Activated T-cell treated with anti-CD3 and anti-CD28 coated beads for 48 hours (primary cell): ENCODE results near the gene LY6G6C.

ENCODE experiments used
- DNase-seq: peaks from one replicate; pipeline ENCODE4 v3.0.0-alpha.2; 2020; ENCODE audit warnings: low read depth

Gene LY6G6C

GRCh38 chr6:31741815-31742214, 20.3 kb upstream of the LY6G6C start:
- no peak for DNase-seq

GRCh38 chr6:31740397-31741223, 19.1 kb upstream of the LY6G6C start:
- DNase-seq: no peak

DNA sequence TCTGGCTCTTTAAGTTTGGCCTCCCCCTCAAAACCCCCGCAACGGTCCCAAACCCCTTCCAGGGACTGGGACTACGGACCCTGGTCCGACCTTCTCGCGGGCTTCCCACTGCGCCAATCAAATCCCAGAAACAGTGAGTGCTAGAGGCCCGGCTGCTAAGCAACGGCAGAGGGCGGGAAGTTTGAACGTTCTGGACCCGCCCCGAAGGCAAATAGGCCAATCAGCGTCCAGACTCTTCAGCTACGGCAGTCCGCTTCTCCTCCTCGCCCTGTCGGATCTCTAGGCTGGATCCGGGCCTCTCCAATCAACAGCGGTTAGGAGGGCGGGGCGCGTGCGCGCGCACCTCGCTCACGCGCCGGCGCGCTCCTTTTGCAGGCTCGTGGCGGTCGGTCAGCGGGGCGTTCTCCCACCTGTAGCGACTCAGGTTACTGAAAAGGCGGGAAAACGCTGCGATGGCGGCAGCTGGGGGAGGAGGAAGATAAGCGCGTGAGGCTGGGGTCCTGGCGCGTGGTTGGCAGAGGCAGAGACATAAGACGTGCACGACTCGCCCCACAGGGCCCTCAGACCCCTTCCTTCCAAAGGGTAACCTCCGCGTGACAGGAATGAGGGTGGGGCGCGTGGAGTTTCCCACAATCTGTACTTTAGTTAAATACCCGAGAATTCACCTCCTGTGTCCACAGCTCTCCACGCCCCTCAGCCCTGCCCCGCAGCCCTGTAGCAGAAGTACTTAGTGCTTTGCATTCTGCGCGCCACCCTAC, 18.3 kb upstream of the LY6G6C start, which contains the start of gene MSH5:
Gene MSH5 (plus strand): TSS at position 367 of the 758 bp plus-strand sequence. CDS start 462 bp downstream, outside the sequence.
- DNase-seq: peak; percentile 97

DNA sequence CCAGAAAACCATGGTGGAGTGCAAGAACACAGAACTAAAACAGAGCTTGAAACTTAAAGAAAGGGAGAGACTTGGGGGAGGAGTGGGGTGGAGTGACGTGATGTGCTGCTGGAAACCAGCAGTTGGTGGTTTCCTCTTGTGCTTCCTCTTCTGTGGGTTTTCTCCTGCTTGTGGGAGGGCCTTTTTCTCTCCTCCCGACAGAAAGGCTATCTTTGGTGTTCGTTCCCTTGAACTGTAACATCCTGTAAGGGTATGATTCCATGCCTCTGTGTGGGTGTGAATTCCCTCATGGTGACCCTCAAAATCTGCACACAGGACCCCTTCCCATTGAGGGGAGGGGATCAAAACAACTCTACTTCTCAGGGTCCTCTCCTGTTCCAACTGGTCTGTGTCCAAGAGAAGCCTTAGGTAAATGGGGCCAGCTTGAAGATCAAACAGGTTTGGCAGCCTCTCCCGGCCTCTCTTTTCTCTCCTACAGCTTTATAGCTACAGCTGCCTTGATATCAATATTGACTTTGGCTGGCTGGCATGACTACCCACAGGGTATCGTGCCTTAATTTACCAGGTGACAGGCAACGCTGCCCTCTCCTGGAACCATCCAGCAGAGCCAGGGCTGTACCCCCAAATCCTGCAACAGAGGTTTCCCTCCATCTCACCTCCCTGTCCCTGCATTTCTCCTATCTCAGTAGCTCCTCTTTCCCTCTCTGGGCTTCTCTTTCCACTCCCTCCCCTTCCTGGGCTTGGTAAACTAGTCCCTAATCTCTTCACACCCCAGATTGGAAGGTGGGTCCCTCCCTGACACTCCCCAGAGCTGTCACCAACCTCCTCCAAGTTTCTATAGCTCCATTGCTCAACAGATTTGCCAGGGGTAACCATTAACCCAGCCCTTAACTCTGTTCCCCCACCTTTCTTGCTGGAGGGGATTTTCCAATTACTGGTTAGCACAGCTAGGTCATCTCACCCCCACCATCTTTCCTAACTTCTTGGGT, 16.7 kb upstream of the LY6G6C start:
- DNase-seq: peak; percentile 50

DNA sequence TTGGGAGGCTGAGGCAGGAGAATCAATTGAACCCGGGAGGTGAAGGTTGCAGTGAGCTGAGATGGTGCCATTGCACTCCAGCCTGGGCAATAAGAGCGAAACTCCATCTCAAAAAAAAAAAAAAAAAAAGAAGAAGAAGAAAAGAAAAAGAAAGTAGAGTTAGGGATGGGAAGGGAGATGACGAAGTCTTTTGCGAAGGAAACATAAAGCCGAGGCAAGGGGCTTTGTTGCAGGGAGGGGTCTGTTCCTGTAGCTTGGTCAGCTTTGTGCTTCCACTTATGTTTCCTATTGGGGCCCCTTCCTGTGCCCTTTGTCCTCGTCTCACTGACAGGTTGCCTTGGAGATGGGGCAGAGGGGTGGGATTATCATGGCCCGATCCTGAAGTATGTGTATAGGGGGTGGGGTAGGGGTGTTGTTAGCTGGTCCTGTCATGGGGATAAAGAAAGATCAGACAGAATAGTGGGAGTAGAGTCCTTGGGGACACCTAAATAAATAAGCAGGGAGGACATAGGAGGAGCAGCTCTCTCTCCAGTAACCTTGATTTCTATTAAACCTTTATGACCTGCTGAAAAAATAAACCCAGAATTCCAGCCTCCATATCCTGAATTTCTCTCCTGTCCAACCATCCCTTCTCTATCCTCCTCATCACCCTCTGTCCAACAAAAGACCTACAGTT, 15.9 kb upstream of the LY6G6C start:
- no peak for DNase-seq

- DNase-seq: no peak
Observed at GRCh38 chr6:31736768-31737314, 15.3 kb upstream of the LY6G6C start.

DNA sequence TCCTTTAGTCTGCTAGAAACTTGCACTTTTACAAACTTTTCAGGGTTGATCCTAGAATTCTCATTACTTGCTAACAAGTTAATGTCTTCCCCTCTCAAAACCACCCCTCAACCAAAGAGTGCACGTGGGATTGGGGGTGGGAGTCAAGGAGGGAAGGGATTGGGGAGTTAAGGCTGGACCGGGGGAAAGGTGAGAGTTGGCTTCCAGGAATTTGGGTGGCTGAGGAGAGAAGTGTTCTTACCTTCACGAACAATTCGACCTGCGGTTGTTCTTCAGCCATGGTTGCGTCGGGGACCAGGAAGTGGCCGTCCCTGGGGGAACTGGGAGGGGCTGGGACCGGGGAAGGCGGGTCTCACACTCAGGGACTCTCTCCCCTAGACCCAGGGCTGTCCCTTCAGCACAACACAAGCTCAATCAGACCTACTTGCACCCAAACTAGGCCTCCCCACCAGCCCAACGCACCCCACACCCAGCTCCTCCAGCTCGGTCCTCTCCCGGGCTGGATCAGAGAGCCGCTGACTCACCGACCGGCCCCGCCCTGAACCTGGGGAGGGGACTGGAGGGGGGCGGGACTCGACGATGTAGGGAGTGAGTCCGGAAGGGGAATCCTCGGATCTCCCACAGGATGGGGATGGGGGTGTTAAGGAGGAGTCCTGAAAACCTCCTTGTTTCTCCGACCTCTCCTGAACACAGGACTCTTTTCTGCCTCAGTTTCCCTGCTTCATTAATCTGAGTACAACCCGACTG, 14.6 kb upstream of the LY6G6C start, which contains the start of gene CLIC1:
Gene CLIC1 (minus strand): TSS at position 510 of the 747 bp plus-strand sequence. CDS start 230 bp downstream, at position 280.
- DNase-seq: peak; percentile 78

DNA sequence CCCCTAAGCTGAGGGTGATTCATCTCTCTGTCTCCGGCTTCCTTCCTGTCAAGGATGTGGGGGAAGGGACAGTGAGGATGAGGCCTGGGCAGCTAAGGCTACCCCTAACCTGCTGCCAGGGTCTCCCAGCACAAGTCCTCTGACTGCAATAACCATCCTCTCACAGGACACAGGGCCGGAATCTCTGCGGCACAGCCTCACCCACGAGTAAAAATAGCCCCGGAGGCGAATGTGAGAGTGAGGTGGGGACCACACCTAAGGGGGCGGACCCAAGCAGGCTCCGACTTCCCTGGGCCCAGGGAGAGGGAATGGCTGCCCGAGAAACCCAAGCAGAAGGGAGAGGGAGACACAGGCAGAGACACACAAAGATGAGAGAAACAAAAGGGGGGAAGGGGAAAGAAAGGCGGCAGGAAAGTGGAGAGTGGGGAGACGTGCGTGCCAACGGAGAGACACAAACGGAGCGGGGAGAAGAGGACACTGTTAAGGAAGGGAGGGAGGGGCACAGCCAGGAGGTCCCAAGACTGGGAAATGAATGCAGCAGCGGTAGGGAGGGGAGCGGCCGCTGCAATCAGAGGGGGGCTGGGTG, 13.4 kb upstream of the LY6G6C start:
- DNase-seq: no peak

DNA sequence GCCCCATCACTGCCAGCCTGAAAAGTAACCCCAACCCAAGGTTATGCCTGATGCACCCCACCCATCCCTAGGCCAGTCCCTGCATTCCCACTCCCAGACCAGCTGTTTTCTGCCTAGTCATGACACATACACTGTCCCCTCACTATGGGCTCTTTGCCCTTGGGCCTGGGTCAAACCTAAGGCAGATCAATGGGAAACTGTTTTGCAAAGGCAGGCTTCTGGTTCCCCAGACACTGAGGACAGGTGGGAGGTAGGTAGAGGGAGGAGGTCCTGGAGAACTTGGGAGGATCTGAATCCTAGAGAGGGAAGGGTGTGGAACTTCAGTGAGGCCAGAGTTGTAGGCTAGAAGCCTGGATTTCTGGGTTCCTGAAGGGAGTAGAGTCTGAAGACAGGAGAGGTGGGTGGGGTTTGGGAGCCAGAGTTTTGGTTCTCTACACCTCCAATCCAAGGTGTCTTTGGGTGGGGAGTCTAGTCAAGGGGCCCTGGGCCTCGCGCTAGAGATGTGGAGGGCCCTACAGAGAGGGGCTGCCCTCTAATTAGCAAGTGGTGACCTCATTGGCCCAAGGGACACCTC, 12.8 kb upstream of the LY6G6C start:
- no peak for DNase-seq

DNA sequence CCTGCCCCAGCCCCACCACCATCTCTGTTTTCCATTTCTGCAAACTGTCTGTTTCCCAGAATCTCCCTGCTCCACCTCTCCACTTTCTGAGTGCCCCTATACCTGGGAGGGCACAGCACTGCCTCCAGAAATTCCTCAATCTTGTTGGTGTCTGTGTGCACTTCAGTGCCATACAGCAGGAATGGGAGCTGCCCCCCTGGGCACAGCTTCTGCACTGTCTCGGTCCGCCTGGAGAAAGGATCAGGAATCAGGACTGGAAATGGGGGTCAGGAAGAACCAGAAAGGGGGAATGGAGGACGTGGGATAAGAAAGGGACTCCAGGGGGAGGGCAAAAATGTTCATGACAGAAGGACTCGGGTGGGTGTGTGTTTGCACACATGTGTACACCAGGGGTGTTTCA, 12.2 kb upstream of the LY6G6C start:
- DNase-seq: no peak

GRCh38 chr6:31732029-31732428, 10.5 kb upstream of the LY6G6C start:
- no peak for DNase-seq

DNA sequence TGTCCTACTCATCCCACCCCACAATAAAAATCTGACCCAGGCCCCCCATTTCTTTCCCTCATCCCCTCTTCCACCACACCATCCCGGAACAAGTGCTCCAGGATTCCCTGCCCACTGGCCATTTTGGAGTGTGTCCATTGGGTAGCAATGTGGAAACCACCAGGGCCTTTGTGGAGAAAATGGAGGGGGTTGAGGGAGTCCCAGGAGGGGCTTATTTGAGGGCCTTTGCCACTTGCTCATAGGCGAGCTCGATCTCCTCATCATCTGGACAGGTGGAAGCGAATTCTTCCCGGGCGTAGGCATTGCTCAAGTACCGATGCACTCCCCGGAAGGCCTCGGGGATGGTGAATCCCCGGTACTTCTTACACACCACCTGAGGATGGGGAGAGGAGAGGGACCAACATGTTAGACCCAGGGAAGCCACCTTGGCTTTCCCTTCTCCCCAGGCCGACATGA, 9.1 kb upstream of the LY6G6C start:
- DNase-seq: no peak

GRCh38 chr6:31729979-31730630, 8.6 kb upstream of the LY6G6C start:
- peak; percentile 64 for DNase-seq

GRCh38 chr6:31729515-31729978, 8.0 kb upstream of the LY6G6C start:
- peak; percentile 74 for DNase-seq

DNA sequence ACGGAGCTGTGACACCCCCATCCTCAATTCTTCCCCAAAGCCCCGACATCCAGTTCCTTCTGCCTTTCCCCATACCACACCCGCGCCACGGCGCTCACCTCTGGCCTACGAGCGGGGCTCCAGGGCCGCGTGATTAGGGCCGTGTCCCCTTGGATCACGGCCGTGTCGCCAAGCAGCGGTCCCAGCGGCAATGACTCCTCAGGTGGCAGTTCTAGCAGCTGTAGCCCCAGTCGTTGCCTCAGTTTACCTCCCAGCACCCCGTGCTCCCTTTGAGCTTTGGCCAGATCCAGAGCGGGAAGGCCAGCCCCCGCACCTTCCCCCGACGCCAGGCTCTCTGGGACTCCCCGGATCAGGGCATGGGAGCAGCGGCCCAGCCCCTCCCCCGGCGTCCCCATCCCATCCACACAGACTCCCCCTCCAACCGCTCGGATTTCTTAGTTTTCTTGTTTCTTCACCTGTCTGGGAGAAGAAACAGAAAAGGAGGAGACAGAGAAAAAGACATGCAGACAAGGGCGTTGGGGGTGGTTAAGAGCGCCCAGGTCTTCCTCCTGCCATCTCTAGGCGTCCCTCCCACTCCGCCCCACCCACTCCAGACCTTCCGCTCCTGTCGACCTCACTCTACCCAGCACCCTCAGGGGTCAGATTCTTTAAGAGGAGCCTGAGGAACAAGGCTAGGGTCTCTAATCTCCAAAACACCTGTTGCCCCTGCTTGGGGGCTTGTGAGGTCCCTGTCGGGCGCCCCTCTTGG, 7.4 kb upstream of the LY6G6C start, which contains the start of gene DDAH2:
Gene DDAH2 (minus strand): TSS at position 533 of the 748 bp plus-strand sequence. CDS start 138 bp downstream, at position 395.
- no peak for DNase-seq

DNA sequence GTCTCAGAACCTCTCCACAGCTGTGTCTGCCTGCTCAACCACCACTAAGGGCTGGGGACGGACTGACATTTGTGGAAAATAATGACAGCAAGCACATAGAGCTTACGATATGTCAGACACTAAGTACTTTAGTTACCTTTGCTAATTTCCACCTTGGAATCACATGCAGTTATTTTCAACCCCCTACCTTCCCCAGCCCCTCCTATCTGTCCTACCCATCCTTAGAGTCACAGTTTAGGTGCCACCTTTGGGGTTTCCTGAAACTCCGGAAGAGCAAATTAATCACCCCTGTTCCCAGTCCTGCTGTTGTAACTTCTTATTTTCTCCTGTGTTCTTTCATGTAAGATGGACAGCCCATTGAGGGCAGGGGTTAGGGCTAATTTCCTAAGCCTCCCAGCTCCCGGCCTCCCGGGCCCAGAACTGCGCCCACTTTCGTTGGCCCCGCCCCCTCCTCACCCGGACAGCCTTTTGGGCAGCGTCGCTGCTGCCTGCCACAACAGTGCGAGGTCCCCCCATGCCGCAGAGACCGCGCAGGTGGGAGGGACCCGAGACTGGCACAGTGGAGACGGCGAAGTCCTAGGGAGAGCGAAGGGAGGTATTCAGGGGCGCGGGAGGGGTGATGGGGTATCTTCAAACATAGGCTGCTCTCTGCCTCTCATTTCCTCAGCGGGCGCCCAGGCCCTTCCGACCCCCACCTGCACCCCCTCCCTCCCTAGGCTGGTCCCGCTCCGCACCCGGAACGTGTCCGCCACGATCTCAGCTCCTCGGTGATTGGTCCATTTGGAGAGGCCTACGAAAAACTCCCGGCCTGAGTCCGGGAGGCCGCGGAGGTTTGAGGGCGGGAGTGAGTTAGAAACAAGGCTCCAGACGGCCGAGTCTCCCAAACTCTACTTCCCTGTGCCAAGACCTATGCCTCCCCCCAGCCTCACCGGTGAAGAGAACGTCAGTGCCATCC, 6.4 kb upstream of the LY6G6C start:
- no peak for DNase-seq
